GM19372 (cell line): ENCODE measurements around the gene PIK3CA.

ENCODE experiments used
- ATAC-seq: cut with Tn5 transposase; IDR thresholded peaks from one replicate; pipeline ENCODE4 v1.9.1; 2021; ENCODE audit warnings: mild to moderate bottlenecking, low read depth, moderate library complexity; ENCODE audit not compliant: unreplicated experiment

The PIK3CA gene

DNA sequence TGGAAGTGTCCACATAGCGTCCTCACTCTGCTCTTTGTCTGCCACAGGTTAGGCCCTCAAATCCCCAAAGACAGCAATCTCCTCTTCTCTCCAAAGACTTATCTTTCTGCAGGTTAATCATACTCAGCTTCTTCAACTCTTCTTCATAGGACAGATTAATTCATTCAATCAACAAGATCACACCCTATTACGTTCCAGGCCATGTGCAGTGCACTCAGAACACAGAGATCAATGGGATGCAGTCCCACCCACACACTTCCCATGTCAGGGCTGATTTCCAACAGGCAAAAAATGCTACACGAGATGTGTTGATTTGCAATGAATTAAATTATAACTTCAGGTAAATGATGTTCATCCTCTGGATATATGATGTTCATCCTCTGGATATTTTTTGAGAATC lies 141.1 kb downstream of the PIK3CA start:
- ATAC-seq = no peak
